HG03280 (cell line): ENCODE results near the gene ACSBG1.

Experiments
- ATAC-seq: cut with Tn5 transposase; IDR thresholded peaks from one replicate; pipeline ENCODE4 v1.9.1; 2021; ENCODE audit warnings: mild to moderate bottlenecking, moderate library complexity; ENCODE audit not compliant: unreplicated experiment

The ACSBG1 gene

GRCh38 chr15:78204351-78205309 lies 29.7 kb downstream of the ACSBG1 start:
- no peak for ATAC-seq

- ATAC-seq, result no peak
These were observed 30.8 kb downstream of the ACSBG1 start for GRCh38 chr15:78203346-78204225.

- no peak for ATAC-seq
These were observed 32.8 kb downstream of the ACSBG1 start for GRCh38 chr15:78201281-78202190.

- ATAC-seq, result no peak
These were observed 34.0 kb downstream of the ACSBG1 start for GRCh38 chr15:78200276-78200930.

- no peak for ATAC-seq
These were observed 36.7 kb downstream of the ACSBG1 start for GRCh38 chr15:78197632-78198031.

DNA sequence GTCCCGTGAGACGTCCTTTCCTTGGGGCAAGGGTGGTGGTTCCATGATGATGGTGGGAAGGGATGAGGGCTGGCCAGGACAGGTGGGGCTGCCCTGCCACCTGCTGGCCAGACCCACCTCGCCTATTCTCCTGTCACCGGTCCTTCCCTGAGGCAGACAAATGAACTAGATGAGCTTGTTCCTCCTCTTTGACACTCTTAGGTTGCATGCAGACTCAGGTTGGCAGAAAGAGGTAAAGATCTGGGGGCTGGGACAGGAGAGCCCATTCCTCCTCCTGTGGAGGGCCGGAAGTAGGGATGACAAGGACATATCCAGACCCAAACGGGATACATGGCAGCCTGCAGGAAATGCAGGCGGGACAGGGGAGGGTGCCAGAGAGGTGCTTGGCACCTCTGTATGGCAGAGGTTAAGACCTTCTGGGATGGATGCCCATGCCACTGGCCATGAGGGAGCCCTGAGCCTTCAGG lies 38.6 kb downstream of the ACSBG1 start:
- ATAC-seq, result no peak

GRCh38 chr15:78194568-78194925 lies 39.8 kb downstream of the ACSBG1 start:
- no peak for ATAC-seq

GRCh38 chr15:78193731-78194567 lies 40.4 kb downstream of the ACSBG1 start:
- no peak for ATAC-seq

DNA sequence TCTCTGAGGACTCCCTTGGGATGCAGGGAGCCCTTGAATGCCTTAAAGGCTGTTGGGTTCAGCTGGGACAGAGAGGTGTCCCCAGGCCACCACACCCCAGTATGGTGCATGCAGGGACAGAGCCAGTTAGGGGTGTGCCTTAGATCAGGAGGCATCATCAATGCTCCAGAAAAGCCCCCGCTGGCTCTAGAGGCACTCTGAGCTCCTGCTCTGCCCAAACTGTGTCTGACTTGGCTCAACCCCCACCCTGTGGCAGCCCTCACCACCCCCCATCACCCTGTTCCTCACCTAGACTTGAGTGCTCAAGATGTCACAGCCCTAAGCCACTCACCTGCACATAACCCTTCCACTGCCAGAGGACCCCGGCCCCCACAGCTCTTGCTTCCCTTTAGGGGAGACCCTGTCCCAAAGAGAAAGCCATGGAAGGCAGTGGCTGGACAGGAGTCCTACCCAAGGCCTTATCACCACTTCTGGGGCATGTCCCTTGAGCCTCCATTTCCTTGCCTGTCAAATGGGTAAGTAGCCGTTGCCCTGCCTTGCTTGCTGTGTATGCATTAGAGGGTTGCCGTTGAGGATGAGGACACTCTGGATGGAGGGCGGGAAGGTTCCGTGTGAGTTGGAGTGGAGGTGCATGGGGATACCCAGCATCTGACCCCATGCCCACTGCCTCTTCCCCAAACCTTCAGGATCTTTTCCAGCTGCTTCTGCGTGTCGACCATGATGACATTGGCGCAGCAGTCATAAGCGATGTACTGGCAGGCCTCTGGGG lies 41.4 kb downstream of the ACSBG1 start:
- ATAC-seq, result no peak

DNA sequence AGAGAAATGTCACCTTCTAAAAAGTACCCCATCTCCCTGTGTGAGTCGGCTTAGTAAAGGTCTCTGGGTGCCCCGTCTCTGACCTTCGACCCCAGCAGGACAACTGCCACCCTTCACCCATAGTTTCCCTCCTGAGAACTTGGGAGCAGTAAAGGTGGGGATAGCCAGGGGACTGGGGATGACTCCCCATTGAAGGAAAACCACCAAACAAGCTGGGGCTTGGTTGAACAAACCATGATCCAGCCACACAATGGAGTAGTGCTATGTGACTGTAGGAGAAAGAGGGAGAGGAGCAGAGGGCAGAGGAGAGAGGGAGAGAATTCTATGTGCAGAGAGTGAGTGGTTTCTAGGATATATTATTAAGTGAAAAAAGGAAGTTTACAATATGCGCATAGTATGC lies 51.5 kb downstream of the ACSBG1 start:
- ATAC-seq, result no peak

DNA sequence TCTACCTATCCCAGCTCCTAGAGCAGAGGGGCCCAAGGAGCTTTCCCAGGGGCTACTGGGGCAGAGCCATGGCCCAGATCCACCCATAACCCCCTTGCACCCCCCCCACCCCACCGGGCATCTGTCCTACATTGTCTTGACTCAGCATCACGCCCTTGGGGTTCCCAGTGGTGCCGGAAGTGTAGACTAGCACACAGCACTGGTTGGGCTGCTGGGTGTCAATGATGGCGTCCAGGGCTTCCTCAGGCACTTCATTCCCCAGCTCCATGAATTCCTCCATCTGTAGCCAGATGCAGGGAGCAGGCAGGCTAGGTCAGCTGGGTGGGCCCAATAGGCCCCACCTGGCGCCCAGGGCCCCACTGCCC lies 52.0 kb downstream of the ACSBG1 start:
- ATAC-seq, result no peak

- ATAC-seq, result no peak
These were observed 54.5 kb downstream of the ACSBG1 start for GRCh38 chr15:78179906-78180305.

DNA sequence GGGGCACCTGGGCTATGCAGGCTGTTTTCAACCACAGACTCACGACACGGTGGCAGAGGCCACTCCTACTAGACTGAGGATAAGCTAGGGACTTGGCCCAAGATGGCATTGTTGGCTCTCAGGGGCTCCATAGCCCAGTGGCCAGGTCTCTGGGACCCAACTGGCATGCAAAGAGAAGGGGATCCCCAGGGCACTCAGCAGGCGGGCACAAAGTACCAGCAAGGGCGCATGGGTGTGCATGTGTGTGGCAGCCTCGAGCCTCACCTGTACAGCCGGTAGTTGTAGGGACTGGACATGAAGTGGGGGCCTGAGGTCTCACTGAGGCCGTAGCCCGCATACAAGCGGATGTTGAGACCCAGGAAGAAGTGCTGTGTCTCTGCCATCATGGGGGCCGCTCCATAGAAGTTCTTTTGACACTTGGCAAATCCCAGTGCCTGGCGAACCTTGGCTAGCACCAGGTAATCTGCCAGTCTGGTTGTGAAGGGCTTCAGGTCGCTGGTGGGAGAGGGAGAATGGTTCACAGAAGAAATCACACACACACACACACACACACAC lies 55.0 kb downstream of the ACSBG1 start:
- no peak for ATAC-seq

GRCh38 chr15:78178064-78178463 lies 56.3 kb downstream of the ACSBG1 start:
- no peak for ATAC-seq

DNA sequence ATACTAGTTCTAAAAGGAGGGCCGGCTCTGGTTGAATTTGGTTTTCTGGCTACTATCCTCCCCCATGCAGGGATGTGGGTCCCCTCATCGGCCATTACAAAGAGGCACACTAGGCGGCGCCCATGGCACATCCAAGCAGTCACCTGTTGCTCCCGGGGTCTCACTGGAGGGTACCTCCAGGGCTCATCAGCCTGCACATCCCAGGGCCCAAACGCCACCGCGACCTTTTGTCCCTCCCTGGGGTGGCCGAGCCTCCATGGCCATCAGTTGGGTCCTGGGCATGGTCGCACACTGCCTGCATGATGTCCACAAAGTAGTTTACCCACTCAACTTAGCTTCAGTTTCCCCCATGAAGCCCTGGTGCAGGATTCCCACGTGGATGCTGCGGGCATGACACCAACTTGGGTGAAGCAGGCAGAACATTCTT lies 56.9 kb downstream of the ACSBG1 start:
- no peak for ATAC-seq

GRCh38 chr15:78175330-78175729 lies 59.0 kb downstream of the ACSBG1 start:
- ATAC-seq, result no peak

- ATAC-seq, result no peak
These were observed 60.0 kb downstream of the ACSBG1 start for GRCh38 chr15:78174401-78174800.

DNA sequence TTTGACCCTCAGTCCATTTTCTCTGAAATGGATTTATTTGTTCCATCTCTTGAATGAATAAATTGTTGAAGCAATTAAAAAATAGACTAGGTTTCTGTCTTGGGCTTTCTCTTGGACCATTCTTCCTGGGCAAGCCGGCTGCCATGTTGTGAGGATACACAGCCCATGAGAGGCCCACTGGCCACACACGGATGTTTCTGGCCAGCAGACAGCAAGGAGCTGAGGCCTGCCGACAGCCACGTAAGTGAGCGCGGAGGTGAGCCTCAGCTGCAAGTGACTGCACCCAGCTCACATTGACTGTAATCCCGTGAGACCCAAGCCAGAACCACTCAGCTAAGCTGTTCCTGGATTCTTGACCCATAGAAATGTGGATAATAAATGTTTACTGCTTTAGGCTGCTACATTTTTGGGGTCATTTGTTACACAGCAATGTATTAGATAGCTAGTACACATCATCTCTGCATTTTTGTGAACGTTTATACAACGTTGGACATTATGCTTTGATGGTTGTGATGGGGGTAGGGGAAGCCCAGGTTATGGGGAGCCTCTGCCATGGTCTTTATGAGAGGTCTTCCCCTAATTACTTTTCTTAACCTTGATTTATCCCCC lies 62.4 kb downstream of the ACSBG1 start:
- no peak for ATAC-seq
